B cell (primary cell): ENCODE data around the gene SLC35A2. TPM values are rescaled to one million over a fixed set of nuclear protein-coding genes. Genes with fewer than 3 reads are reported as not detected.

Experiments used
- ATAC-seq: fragments of 200-7000 bp; cut with Tn5 transposase; one replicate; pipeline ENCODE4 v1.10.0; 2021; ENCODE audit warnings: low read depth, mild to moderate bottlenecking, moderate number of reproducible peaks, moderate library complexity
- CTCF ChIA-PET: fragments of 350-600 bp; sonication (Branson Sonifier 250); formaldehyde crosslinking; loops from one replicate; lab custom pipeline; 2021; ENCODE audit warnings: antibody characterized with exemption, inconsistent platforms; lab: Charles Lee
- POLR2A ChIA-PET: fragments of 350-600 bp; sonication (Branson Sonifier 250); formaldehyde crosslinking; loops from one replicate; lab custom pipeline; 2021; ENCODE audit warnings: antibody characterized with exemption; lab: Charles Lee
- DNase-seq: peaks from one replicate; pipeline ENCODE4 v3.0.0; 2013
- H2AFZ ChIP-seq: 2 replicates; pipeline ENCODE4 v1.6.1; 2012; ENCODE audit warnings: mild to moderate bottlenecking, low read depth, low read length; ENCODE audit not compliant: insufficient read depth, poor library complexity, severe bottlenecking
- H3K27ac ChIP-seq, 2 donors: 1 replicate in 1 of 2; 2 replicates in 1 of 2; pipeline ENCODE4 v1.5.1; 2012 to 2013; ENCODE audit warnings: low read length in 2 of 2, mild to moderate bottlenecking in 2 of 2, moderate library complexity in 1 of 2
- H3K27me3 ChIP-seq, 4 experiments: fragments of 200-600 bp in 1 of 4; sonication (generic) in 1 of 4; replicated peaks in 1 of 4; 1 replicate in 2 of 4; 2 replicates in 2 of 4; pipeline versions ENCODE4 v1.6.1 to v1.7.0; 2013 to 2016; ENCODE audit warnings: low read length in 3 of 4, mild to moderate bottlenecking in 2 of 4, mixed read lengths in 1 of 4, moderate library complexity in 1 of 4; ENCODE audit not compliant: insufficient read depth in 4 of 4, control insufficient read depth in 3 of 4; ENCODE audit errors: control extremely low read depth in 1 of 4
- H3K36me3 ChIP-seq, 2 experiments: replicated peaks in 1 of 2; 1 replicate in 1 of 2; 2 replicates in 1 of 2; pipeline versions ENCODE4 v1.6.1 to v1.7.1; 2013; ENCODE audit warnings: low read length in 1 of 2; ENCODE audit not compliant: insufficient read depth in 2 of 2, control insufficient read depth in 1 of 2; ENCODE audit errors: control extremely low read depth in 1 of 2, extremely low read depth in 1 of 2
- H3K4me1 ChIP-seq, 2 donors: fragments of 200-600 bp in 1 of 2; sonication (generic) in 1 of 2; 1 replicate in 1 of 2; 2 replicates in 1 of 2; pipeline versions ENCODE4 v1.5.1 to v1.6.1; 2013 to 2017; ENCODE audit warnings: low read length in 2 of 2; ENCODE audit not compliant: control insufficient read depth in 2 of 2, insufficient read depth in 2 of 2
- H3K4me2 ChIP-seq: replicated peaks from 2 replicates; pipeline ENCODE3; 2012; ENCODE audit warnings: mild to moderate bottlenecking, low read depth, low read length; ENCODE audit not compliant: poor library complexity, severe bottlenecking
- H3K4me3 ChIP-seq, 5 experiments: fragments of 200-600 bp in 1 of 5; sonication (generic) in 1 of 5; 1 replicate in 3 of 5; 2 replicates in 2 of 5; pipeline versions ENCODE4 v1.5.1 to v1.7.0; 2011 to 2016; ENCODE audit warnings: low read length in 4 of 5, mild to moderate bottlenecking in 4 of 5, low read depth in 2 of 5, control low read depth in 1 of 5, moderate library complexity in 1 of 5; ENCODE audit not compliant: insufficient read depth in 1 of 5; ENCODE audit errors: control extremely low read depth in 1 of 5, extremely low read depth in 1 of 5
- H3K79me2 ChIP-seq: fragments of 200-600 bp; sonication (generic); one replicate; pipeline ENCODE4 v1.6.0; 2016; ENCODE audit warnings: low read length; ENCODE audit not compliant: control insufficient read depth, insufficient read depth
- H3K9ac ChIP-seq: fragments of 200-600 bp; sonication (generic); 2 replicates; pipeline ENCODE4 v1.6.1; 2017; ENCODE audit warnings: mild to moderate bottlenecking, low read length, moderate library complexity
- H3K9me3 ChIP-seq, 3 donors: one replicate each; pipeline versions ENCODE4 v1.6.1 to v1.7.1; 2013; ENCODE audit warnings: low read length in 2 of 3; ENCODE audit not compliant: control insufficient read depth in 2 of 3, insufficient read depth in 1 of 3; ENCODE audit errors: control extremely low read depth in 1 of 3
- H4K20me1 ChIP-seq: 2 replicates; pipeline ENCODE4 v1.6.0; 2012; ENCODE audit warnings: mild to moderate bottlenecking, low read length; ENCODE audit not compliant: insufficient read depth, control insufficient read depth, poor library complexity, severe bottlenecking
- H3K27ac Mint-ChIP-seq: one replicate; pipeline ENCODE4 v1.8.0; 2021; ENCODE audit warnings: mixed read lengths
- H3K27me3 Mint-ChIP-seq: one replicate; pipeline ENCODE4 v1.8.0; 2021; ENCODE audit warnings: mixed read lengths
- H3K4me1 Mint-ChIP-seq: one replicate; pipeline ENCODE4 v1.8.0; 2021; ENCODE audit warnings: mixed read lengths
- H3K4me3 Mint-ChIP-seq: one replicate; pipeline ENCODE4 v1.8.0; 2021; ENCODE audit warnings: mixed read lengths
- H3K9me3 Mint-ChIP-seq: one replicate; pipeline ENCODE4 v1.8.0; 2022; ENCODE audit warnings: mixed read lengths; ENCODE audit not compliant: insufficient read depth
- EZH2 ChIP-seq: IDR thresholded peaks from 2 replicates; pipeline ENCODE4 v1.6.1; 2012; ENCODE audit warnings: borderline replicate concordance, low read depth, mild to moderate bottlenecking, moderate library complexity, low read length; ENCODE audit not compliant: insufficient read depth, poor library complexity, severe bottlenecking
- WGBS: methylation state at CpG from one replicate; pipeline ENCODE4 v1.1.5; 2013; ENCODE audit warnings: missing lambda C conversion rate; ENCODE audit not compliant: insufficient coverage; 5-methylcytosine and 5-hydroxymethylcytosine counted together
- intact Hi-C: fragments of 100-400 bp; cut with micrococcal nuclease; formaldehyde crosslinking; loops from one replicate; pipeline ENCODE4 v1.10.0; 2022
- polyA plus RNA-seq: library from polyadenylated mRNA; depleted of rRNA; stranded (reverse); fragments of >200 nt; gene quantifications from 2 replicates; pipeline ENCODE4 v1.2.3, GENCODE V29; 2012
- total RNA-seq, 2 donors: library from RNA; stranded (reverse); fragments of 120-200 nt in 1 of 2; gene quantifications; 1 replicate in 1 of 2; 2 replicates in 1 of 2; pipeline versions ENCODE4 v1.2.3 to v1.2.4, GENCODE V29; 2013 to 2022
- TF ChIP-seq, protein P1 (sequence below): fragments of 200-600 bp; IDR thresholded peaks from one replicate; pipeline ENCODE4 v1.8.0; 2022; ENCODE audit warnings: antibody characterized with exemption, mild to moderate bottlenecking

SLC35A2 gene
- total and polyA plus RNA-seq, 2 donors (not counting 1 experiment from before 2014, with no cell fraction given): 19.1 to 22.0 TPM

DNA sequence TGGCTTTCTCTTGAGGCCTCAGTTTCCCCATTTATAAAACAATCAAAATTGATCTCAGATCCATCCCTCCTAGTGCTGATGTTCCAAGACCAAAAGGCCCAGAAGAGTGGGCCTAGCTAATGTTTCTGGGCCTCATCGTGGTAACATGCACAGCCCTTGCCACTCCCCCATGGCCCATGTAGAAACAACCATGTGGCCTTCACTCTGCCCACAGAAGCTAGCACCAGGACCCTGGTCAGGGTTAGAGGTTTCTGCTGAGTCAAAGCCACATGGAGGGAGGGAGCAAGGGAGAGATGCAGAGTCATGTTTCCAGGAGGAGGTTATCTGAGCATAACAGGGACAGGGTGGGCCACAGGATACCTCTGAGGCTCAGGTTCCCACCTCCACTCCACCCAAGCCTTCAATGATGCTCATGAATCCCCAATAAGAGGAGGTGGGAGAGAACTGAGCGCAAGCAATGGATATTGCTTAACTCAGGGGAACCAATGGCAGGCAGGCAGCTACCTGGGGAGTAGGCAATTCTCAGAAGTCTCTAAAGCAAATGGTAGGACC lies 29.0 kb upstream of the SLC35A2 start:
- no peaks in the 10 kb centered on the region for H3K27me3 Mint-ChIP-seq
- Histone ChIP-seq H2AFZ (no peak overlapping the region), H3K9ac (peak overlapping the region; percentile 69), H3K27me3 (no peaks in the 10 kb centered on the region), H4K20me1 (no peaks in the 10 kb centered on the region), H3K9me3 (no peaks in the 10 kb centered on the region), H3K4me2 (peak overlapping the region; percentile 77), H3K4me3 (peak overlapping the region in 1 of 5 experiments; percentile 51), H3K4me1 (peaks cover 69 to 78% of the 10 kb centered on the region in 2 donors), H3K36me3 (peaks cover 0 to 14% of the 10 kb centered on the region in 2 experiments), H3K79me2 (peaks cover 68% of the 10 kb centered on the region), H3K27ac (peak overlapping the region; percentile 99)
- H3K9me3 Mint-ChIP-seq: no peaks in the 10 kb centered on the region
- WGBS: no CpG with 5 or more reads among the region's 2 CpGs
- peaks cover 80% of the 10 kb centered on the region for H3K4me1 Mint-ChIP-seq
- intact Hi-C loops: no loop called here
- ChIA-PET CTCF (interaction anchor here (0.7 to 3.4 kb wide), 6 partner anchors 13 to 293 kb away, joined by 3 to 18 read pairs (median 4); partner anchors contain the start of genes KCND1 and WAS), POLR2A (interaction anchor here (0.6 to 5.6 kb wide), 9 partner anchors 12 to 264 kb away, joined by 3 to 101 read pairs (median 4); partner anchors contain the start of genes OTUD5, PIM2 and SLC35A2)
- DNase-seq: no peak
- peak overlapping the region; percentile 84 for H3K4me3 Mint-ChIP-seq
- H3K27ac Mint-ChIP-seq: peak overlapping the region; percentile 99
- no peak for ATAC-seq
- TF ChIP-seq, protein P1, sequence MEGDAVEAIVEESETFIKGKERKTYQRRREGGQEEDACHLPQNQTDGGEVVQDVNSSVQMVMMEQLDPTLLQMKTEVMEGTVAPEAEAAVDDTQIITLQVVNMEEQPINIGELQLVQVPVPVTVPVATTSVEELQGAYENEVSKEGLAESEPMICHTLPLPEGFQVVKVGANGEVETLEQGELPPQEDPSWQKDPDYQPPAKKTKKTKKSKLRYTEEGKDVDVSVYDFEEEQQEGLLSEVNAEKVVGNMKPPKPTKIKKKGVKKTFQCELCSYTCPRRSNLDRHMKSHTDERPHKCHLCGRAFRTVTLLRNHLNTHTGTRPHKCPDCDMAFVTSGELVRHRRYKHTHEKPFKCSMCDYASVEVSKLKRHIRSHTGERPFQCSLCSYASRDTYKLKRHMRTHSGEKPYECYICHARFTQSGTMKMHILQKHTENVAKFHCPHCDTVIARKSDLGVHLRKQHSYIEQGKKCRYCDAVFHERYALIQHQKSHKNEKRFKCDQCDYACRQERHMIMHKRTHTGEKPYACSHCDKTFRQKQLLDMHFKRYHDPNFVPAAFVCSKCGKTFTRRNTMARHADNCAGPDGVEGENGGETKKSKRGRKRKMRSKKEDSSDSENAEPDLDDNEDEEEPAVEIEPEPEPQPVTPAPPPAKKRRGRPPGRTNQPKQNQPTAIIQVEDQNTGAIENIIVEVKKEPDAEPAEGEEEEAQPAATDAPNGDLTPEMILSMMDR: no peak
- no peak for TF ChIP-seq EZH2
